ENCODE results near the gene DYNC2I2. TPM values are rescaled to one million over a fixed set of nuclear protein-coding genes. Genes with fewer than 3 reads are reported as not detected.
"Not testable (repeated sequence)": the region's sequence is repeated elsewhere in the genome, so short reads cannot be mapped to it uniquely, and the experiment has no call there.

Gene DYNC2I2
- total and polyA plus RNA-seq, 11 donors: 20.5 to 65.7 (median 35.1) TPM

DNA sequence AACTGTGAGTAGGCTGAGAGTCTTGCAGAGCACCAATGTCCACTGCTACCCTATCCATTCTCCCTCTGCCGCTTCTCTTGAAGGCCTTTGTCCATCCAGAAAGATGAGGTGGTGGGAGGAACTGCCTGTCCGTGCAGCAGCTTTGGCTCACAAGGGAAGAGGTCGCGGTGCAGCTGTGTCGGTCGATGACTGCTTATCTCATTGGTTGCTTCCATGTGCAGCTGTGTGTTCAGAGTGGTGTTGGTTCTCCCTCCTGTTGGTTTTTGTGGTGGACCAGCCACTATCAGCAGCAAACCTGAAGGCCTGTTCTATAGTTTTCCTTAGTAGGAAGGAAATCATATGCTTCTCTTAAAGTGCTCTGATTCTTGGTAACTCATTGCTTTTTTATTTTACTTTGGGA is 63.6 kb downstream of the DYNC2I2 start:
- 61 to 79% (median 73%) methylated on average over 6 of the region's 6 CpGs for WGBS, 4 donors
- Histone ChIP-seq H3K27ac (no peak overlapping the region), H3K36me3 (peaks cover 2 to 100% (median 99%) of the 10 kb centered on the region in 9 donors), H3K9me3 (no peaks in the 10 kb centered on the region), H3K27me3 (no peaks in the 10 kb centered on the region), H3K4me1 (no peaks in the 10 kb centered on the region), H3K4me3 (no peak overlapping the region)
- intact Hi-C loops (cut with DNase I): loop anchor here in 1 of 10 donors (10.0 kb wide), 1 partner anchor 68 kb away; no protein-coding TSS in a partner anchor
- ATAC-seq (no peak), DNase-seq (no peak)
- TF ChIP-seq POLR2A (IDR thresholded peaks at IDR 0.05): no peak

GRCh38 chr9:128588581-128589233 is 67.9 kb downstream of the DYNC2I2 start:
- Histone ChIP-seq H3K27me3 (no peaks in the 10 kb centered on the region), H3K36me3 (peaks cover 2 to 100% (median 100%) of the 10 kb centered on the region in 9 donors), H3K4me1 (peaks cover 0 to 5% (median 0%) of the 10 kb centered on the region in 12 donors), H3K4me3 (no peak overlapping the region), H3K27ac (no peak overlapping the region), H3K9me3 (no peaks in the 10 kb centered on the region)
- TF ChIP-seq, protein P1, sequence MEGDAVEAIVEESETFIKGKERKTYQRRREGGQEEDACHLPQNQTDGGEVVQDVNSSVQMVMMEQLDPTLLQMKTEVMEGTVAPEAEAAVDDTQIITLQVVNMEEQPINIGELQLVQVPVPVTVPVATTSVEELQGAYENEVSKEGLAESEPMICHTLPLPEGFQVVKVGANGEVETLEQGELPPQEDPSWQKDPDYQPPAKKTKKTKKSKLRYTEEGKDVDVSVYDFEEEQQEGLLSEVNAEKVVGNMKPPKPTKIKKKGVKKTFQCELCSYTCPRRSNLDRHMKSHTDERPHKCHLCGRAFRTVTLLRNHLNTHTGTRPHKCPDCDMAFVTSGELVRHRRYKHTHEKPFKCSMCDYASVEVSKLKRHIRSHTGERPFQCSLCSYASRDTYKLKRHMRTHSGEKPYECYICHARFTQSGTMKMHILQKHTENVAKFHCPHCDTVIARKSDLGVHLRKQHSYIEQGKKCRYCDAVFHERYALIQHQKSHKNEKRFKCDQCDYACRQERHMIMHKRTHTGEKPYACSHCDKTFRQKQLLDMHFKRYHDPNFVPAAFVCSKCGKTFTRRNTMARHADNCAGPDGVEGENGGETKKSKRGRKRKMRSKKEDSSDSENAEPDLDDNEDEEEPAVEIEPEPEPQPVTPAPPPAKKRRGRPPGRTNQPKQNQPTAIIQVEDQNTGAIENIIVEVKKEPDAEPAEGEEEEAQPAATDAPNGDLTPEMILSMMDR (IDR thresholded peaks at IDR 0.05): no peak
- TF ChIP-seq POLR2A (IDR thresholded peaks at IDR 0.05): no peak
- ATAC-seq (no peak), DNase-seq (no peak)
- intact Hi-C loops (cut with DNase I): no loop called here
- 90 to 94% (median 92%) methylated on average over 11 of the region's 11 CpGs for WGBS, 4 donors

DNA sequence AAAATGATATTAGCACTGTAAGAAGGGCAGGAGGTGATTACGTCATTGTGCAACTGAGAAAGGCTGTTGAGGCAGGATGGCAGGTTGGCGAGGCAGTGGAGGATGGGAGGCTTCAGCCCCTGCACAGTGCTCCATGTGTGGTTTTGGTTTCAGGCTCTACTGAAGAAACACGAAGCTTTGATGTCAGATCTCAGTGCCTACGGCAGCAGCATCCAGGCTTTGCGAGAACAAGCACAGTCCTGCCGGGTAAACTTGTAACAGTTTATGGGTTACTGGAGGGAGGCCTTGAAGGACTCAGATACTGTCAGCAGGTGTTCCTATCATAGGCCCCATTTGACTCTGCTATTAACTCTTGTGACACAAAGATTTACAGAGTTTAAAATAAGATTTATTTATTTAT is 69.2 kb downstream of the DYNC2I2 start:
- TF ChIP-seq POLR2A (IDR thresholded peaks at IDR 0.05): no peak
- TF ChIP-seq, protein P1 (IDR thresholded peaks at IDR 0.05): no peak
- H3K27ac ChIP-seq: no peak overlapping the region
- H3K36me3 ChIP-seq: peaks cover 4 to 100% (median 100%) of the 10 kb centered on the region in 9 donors
- 72 to 88% (median 76%) methylated on average over 6 of the region's 6 CpGs for WGBS, 4 donors
- DNase-seq (no peak), ATAC-seq (no peak)
- H3K4me3 ChIP-seq: no peak overlapping the region
- H3K27me3 ChIP-seq: no peaks in the 10 kb centered on the region
- H3K4me1 ChIP-seq: peaks cover 0 to 5% (median 0%) of the 10 kb centered on the region in 12 donors
- no peaks in the 10 kb centered on the region for H3K9me3 ChIP-seq
- intact Hi-C loops (cut with DNase I): no loop called here

GRCh38 chr9:128586934-128587333 is 69.7 kb downstream of the DYNC2I2 start:
- H3K36me3 ChIP-seq: peaks cover 5 to 100% (median 100%) of the 10 kb centered on the region in 9 donors
- DNase-seq; H3K4me1 ChIP-seq; H3K4me3 ChIP-seq; intact Hi-C loops (cut with DNase I); H3K27ac ChIP-seq; H3K27me3 ChIP-seq; H3K9me3 ChIP-seq; ATAC-seq: not testable (repeated sequence)
- WGBS, 4 donors: 87 to 94% (median 92%) methylated on average over 11 of the region's 11 CpGs

GRCh38 chr9:128585155-128585554 is 71.5 kb downstream of the DYNC2I2 start:
- H3K9me3 ChIP-seq; H3K4me3 ChIP-seq; H3K27ac ChIP-seq; intact Hi-C loops (cut with DNase I); H3K27me3 ChIP-seq; H3K4me1 ChIP-seq: not testable (repeated sequence)
- peaks cover 6 to 100% (median 100%) of the 10 kb centered on the region in 9 donors for H3K36me3 ChIP-seq
- DNase-seq (peak; percentile 41 to 70 (median 59)), ATAC-seq (peak; percentile 81 to 93 (median 88))
- WGBS, 4 donors: 36 to 58% (median 47%) methylated on average over 8 of the region's 8 CpGs

Other genes with a start within 250 kb of the DYNC2I2 start
- gene CERCAM, start 236.0 kb downstream of the DYNC2I2 start, total RNA-seq: 10 to 100 TPM in 7 of 9 donors, 1 to 10 TPM in 2; 5.9 to 30.0 (median 11.8) TPM
- gene CERCAM, start 236.0 kb downstream of the DYNC2I2 start, polyA plus RNA-seq: 10 to 100 TPM in 1 of 2 donors, 1 to 10 TPM in 1; 5.3 to 10.7 TPM
- gene ODF2, start 200.8 kb downstream of the DYNC2I2 start, total RNA-seq: 10 to 100 TPM; 10.9 to 20.9 (median 13.7) TPM
- 10 to 100 TPM in 1 of 2 donors, 1 to 10 TPM in 1; 8.0 to 25.5 TPM for gene ODF2, start 200.8 kb downstream of the DYNC2I2 start, polyA plus RNA-seq
- gene GLE1, start 152.1 kb downstream of the DYNC2I2 start, total RNA-seq: 10 to 100 TPM; 17.2 to 23.5 (median 19.9) TPM
- 10 to 100 TPM in 1 of 2 donors, 1 to 10 TPM in 1; 7.5 to 20.3 TPM for gene GLE1, start 152.1 kb downstream of the DYNC2I2 start, polyA plus RNA-seq
- gene SPTAN1, start 104.3 kb downstream of the DYNC2I2 start, total RNA-seq: 100 to 1,000 TPM; 218 to 472 (median 285) TPM
- 100 to 1,000 TPM; 104 to 161 TPM for gene SPTAN1, start 104.3 kb downstream of the DYNC2I2 start, polyA plus RNA-seq
- gene SET, start 32.4 kb upstream of the DYNC2I2 start, total RNA-seq: 100 to 1,000 TPM in 8 of 9 donors, 10 to 100 TPM in 1; 96.8 to 240 (median 211) TPM
- 100 to 1,000 TPM in 1 of 2 donors, 10 to 100 TPM in 1; 67.6 to 199 TPM for gene SET, start 32.4 kb upstream of the DYNC2I2 start, polyA plus RNA-seq
- gene PKN3, start 45.7 kb upstream of the DYNC2I2 start, total RNA-seq: 10 to 100 TPM in 1 of 9 donors, 1 to 10 TPM in 8; 3.7 to 16.1 (median 5.9) TPM
- 10 to 100 TPM in 1 of 2 donors, 1 to 10 TPM in 1; 7.3 to 10.5 TPM for gene PKN3, start 45.7 kb upstream of the DYNC2I2 start, polyA plus RNA-seq
- gene ZDHHC12, start 67.3 kb upstream of the DYNC2I2 start, total RNA-seq: 10 to 100 TPM in 5 of 9 donors, 1 to 10 TPM in 4; 5.1 to 26.0 (median 10.5) TPM
- gene ZDHHC12, start 67.3 kb upstream of the DYNC2I2 start, polyA plus RNA-seq: 10 to 100 TPM; 10.9 to 29.8 TPM
- gene ZER1, start 115.1 kb upstream of the DYNC2I2 start, total RNA-seq: 100 to 1,000 TPM in 1 of 9 donors, 10 to 100 TPM in 8; 53.4 to 163 (median 62.3) TPM
- 10 to 100 TPM; 32.4 to 40.7 TPM for gene ZER1, start 115.1 kb upstream of the DYNC2I2 start, polyA plus RNA-seq
- gene TBC1D13, start 130.4 kb upstream of the DYNC2I2 start, total RNA-seq: 10 to 100 TPM; 12.1 to 27.3 (median 18.4) TPM
- gene TBC1D13, start 130.4 kb upstream of the DYNC2I2 start, polyA plus RNA-seq: 10 to 100 TPM in 1 of 2 donors, 1 to 10 TPM in 1; 9.6 to 20.9 TPM
- gene ENDOG, start 161.7 kb upstream of the DYNC2I2 start, total RNA-seq: 10 to 100 TPM; 34.8 to 99.9 (median 57.6) TPM
- gene ENDOG, start 161.7 kb upstream of the DYNC2I2 start, polyA plus RNA-seq: 100 to 1,000 TPM in 1 of 2 donors, 10 to 100 TPM in 1; 38.4 to 105 TPM
- gene SPOUT1, start 172.9 kb upstream of the DYNC2I2 start, total RNA-seq: 10 to 100 TPM in 7 of 9 donors, 1 to 10 TPM in 2; 6.1 to 24.7 (median 15.1) TPM
- 10 to 100 TPM; 14.2 to 20.2 TPM for gene SPOUT1, start 172.9 kb upstream of the DYNC2I2 start, polyA plus RNA-seq
- 10 to 100 TPM in 7 of 9 donors, 1 to 10 TPM in 2; 9.5 to 16.7 (median 13.4) TPM for gene KYAT1, start 225.1 kb upstream of the DYNC2I2 start, total RNA-seq
- gene KYAT1, start 225.1 kb upstream of the DYNC2I2 start, polyA plus RNA-seq: 10 to 100 TPM; 11.5 to 12.6 TPM
- 10 to 100 TPM; 16.2 to 76.4 (median 28.8) TPM for gene LRRC8A, start 225.3 kb upstream of the DYNC2I2 start, total RNA-seq
- gene LRRC8A, start 225.3 kb upstream of the DYNC2I2 start, polyA plus RNA-seq: 10 to 100 TPM; 15.8 to 62.3 TPM